Adipocyte (in vitro differentiated cells): ENCODE data around the gene PROSER3.

ENCODE experiments used
- DNase-seq: peaks from one replicate; pipeline ENCODE4 v3.0.0-alpha.2; 2015; ENCODE audit warnings: low read depth
- H3K27me3 ChIP-seq: replicated peaks from 2 replicates; pipeline ENCODE4 v1.7.0; 2013; ENCODE audit warnings: mild to moderate bottlenecking, low read length, moderate library complexity; ENCODE audit not compliant: control insufficient read depth, insufficient read depth
- H3K36me3 ChIP-seq: 2 replicates; pipeline ENCODE4 v1.7.0; 2013; ENCODE audit warnings: low read length, mild to moderate bottlenecking, moderate library complexity; ENCODE audit not compliant: control insufficient read depth, insufficient read depth, severe bottlenecking
- H3K4me1 ChIP-seq: 2 replicates; pipeline ENCODE4 v1.7.0; 2013; ENCODE audit warnings: mild to moderate bottlenecking, low read length, moderate library complexity; ENCODE audit not compliant: control insufficient read depth, insufficient read depth
- H3K4me3 ChIP-seq: 2 replicates; pipeline ENCODE4 v1.7.0; 2013; ENCODE audit warnings: mild to moderate bottlenecking, low read length, moderate library complexity
- H3K9ac ChIP-seq: 2 replicates; pipeline ENCODE4 v1.7.0; 2013; ENCODE audit warnings: mild to moderate bottlenecking, low read length, moderate library complexity
- H3K9me3 ChIP-seq: 2 replicates; pipeline ENCODE4 v1.7.0; 2013; ENCODE audit warnings: mild to moderate bottlenecking, low read length, moderate library complexity; ENCODE audit not compliant: control insufficient read depth

The PROSER3 gene

DNA sequence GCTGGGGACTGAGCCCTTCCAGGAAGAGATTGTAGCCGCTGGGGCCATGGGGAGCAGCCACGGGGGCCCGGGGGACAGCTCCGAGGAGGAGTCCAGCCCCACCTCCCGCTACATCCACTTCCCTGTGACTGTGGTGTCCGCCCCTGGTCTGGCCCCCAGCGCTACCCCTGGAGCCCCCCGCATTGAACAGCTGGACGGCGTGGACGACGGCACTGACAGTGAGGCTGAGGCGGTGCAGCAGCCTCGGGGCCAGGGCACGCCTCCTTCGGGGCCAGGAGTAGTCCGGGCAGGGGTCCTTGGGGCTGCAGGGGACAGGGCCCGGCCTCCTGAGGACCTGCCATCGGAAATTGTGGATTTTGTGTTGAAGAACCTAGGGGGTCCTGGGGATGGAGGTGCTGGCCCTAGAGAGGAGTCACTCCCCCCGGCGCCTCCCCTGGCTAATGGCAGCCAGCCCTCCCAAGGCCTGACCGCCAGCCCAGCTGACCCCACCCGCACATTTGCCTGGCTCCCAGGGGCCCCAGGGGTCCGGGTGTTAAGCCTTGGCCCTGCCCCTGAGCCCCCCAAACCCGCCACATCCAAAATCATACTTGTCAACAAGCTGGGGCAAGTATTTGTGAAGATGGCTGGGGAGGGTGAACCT, 25.3 kb upstream of the PROSER3 start:
- no peaks in the 10 kb centered on the region for H3K9me3 ChIP-seq
- no peak for DNase-seq

DNA sequence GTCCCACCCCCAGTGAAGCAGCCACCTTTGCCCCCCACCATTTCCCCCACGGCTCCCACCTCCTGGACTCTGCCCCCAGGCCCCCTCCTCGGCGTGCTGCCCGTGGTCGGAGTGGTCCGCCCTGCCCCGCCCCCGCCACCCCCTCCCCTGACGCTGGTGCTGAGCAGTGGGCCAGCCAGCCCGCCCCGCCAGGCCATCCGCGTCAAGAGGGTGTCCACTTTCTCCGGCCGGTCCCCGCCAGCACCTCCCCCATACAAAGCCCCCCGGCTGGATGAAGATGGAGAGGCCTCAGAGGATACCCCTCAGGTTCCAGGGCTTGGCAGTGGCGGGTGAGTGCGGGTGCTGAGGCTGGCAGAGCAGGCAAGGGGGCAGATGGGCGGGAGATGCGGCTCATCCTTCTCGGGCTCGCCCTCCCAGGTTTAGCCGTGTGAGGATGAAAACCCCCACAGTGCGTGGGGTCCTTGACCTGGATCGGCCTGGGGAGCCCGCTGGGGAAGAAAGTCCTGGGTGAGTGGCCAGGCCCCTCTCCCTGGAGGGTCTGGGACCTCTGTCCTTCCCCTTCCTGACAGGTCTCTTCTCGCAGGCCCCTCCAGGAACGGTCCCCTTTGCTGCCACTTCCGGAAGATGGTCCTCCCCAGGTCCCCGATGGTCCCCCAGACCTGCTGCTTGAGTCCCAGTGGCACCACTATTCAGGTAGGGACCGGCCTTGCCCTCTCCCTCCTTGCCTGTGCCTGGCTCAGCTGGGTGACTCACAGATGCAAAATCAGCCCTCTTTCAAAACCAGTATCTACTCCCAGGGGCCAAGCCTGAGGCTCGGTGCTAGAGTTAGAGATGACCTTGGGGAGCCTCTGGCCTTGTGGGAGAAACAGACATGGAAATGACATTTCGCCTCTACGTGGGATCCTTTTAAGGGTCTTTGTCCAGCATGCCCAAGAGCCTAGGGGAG, 24.5 kb upstream of the PROSER3 start:
- H3K4me3 ChIP-seq = no peak overlapping the region
- DNase-seq = no peak
- no peak overlapping the region for H3K9ac ChIP-seq
- peaks cover 8% of the 10 kb centered on the region for H3K4me1 ChIP-seq
- H3K9me3 ChIP-seq = no peaks in the 10 kb centered on the region
- H3K36me3 ChIP-seq = peaks cover 82% of the 10 kb centered on the region
- no peaks in the 10 kb centered on the region for H3K27me3 ChIP-seq

More for the DNA sequence above, 25.3 kb upstream of the PROSER3 start:
- Histone ChIP-seq H3K9ac (no peak overlapping the region), H3K27me3 (no peaks in the 10 kb centered on the region), H3K4me1 (peaks cover 8% of the 10 kb centered on the region), H3K4me3 (no peak overlapping the region), H3K36me3 (peaks cover 82% of the 10 kb centered on the region)

- Histone ChIP-seq H3K9me3 (no peaks in the 10 kb centered on the region), H3K27me3 (no peaks in the 10 kb centered on the region), H3K36me3 (peaks cover 79% of the 10 kb centered on the region), H3K4me3 (no peak overlapping the region), H3K9ac (no peak overlapping the region), H3K4me1 (peaks cover 14% of the 10 kb centered on the region)
- no peak for DNase-seq
These were observed 23.7 kb upstream of the PROSER3 start for GRCh38 chr19:35734273-35734672.

- no peaks in the 10 kb centered on the region for H3K9me3 ChIP-seq
- no peaks in the 10 kb centered on the region for H3K27me3 ChIP-seq
- no peak overlapping the region for H3K9ac ChIP-seq
- H3K4me3 ChIP-seq = no peak overlapping the region
- peaks cover 73% of the 10 kb centered on the region for H3K36me3 ChIP-seq
- no peak for DNase-seq
- peaks cover 19% of the 10 kb centered on the region for H3K4me1 ChIP-seq
These were observed 23.1 kb upstream of the PROSER3 start for GRCh38 chr19:35734889-35735288.

- no peak overlapping the region for H3K4me3 ChIP-seq
- no peaks in the 10 kb centered on the region for H3K27me3 ChIP-seq
- H3K9me3 ChIP-seq = no peaks in the 10 kb centered on the region
- H3K9ac ChIP-seq = no peak overlapping the region
- no peak for DNase-seq
- peaks cover 50% of the 10 kb centered on the region for H3K36me3 ChIP-seq
- H3K4me1 ChIP-seq = peaks cover 29% of the 10 kb centered on the region
These were observed 20.8 kb upstream of the PROSER3 start for GRCh38 chr19:35736913-35737886.

DNA sequence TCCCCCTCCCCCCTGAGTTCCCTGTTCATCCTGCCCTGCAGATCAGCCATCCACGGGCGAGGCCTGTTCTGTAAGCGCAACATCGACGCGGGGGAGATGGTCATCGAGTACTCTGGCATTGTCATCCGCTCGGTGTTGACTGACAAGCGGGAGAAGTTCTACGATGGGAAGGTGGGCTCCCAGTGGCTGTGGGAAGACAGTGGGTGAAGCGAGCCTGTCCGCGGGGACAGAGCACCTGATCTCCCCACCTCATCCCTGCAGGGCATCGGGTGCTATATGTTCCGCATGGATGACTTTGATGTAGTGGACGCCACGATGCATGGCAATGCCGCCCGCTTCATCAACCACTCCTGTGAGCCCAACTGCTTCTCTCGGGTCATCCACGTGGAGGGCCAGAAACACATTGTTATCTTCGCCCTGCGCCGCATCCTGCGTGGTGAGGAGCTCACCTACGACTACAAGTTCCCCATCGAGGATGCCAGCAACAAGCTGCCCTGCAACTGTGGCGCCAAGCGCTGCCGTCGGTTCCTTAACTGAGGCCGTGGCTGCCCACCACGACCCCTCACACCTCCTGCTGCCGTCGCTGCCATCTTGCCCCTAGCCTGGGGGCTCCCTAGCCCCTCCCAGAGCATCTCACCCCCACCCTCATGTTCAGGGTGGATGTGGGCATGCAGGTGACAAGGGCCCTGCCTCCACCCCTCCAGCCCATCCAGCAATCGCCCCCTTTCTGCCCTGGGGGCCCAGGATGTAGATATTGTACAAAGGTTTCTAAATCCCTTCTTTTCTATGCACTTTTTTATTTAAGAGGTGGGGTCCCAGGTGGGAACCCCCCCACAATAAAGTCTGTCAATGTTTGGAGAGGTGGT, 19.7 kb upstream of the PROSER3 start:
- H3K27me3 ChIP-seq = no peaks in the 10 kb centered on the region
- no peak for DNase-seq
- H3K36me3 ChIP-seq = peaks cover 52% of the 10 kb centered on the region
- no peaks in the 10 kb centered on the region for H3K9me3 ChIP-seq
- no peak overlapping the region for H3K4me3 ChIP-seq
- H3K4me1 ChIP-seq = peaks cover 29% of the 10 kb centered on the region
- H3K9ac ChIP-seq = no peak overlapping the region

DNA sequence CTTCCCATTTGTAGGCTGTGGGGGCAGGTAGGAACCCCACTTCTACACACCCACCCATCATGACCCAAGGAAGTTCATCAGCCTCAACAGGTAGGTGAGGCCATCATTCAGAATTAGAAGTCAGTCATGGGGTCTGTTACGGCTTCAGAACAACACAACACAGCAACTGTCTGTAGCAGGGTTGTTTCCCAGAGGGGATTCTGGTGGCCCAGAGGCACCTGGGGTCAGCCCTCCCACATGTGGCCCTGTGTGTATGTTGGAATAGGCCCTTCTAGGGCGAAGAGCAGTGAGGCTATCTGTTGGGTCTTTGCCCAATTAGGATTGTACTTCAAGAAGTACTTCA, 19.1 kb upstream of the PROSER3 start:
- no peaks in the 10 kb centered on the region for H3K27me3 ChIP-seq
- H3K4me3 ChIP-seq = no peak overlapping the region
- H3K4me1 ChIP-seq = peaks cover 24% of the 10 kb centered on the region
- DNase-seq = no peak
- H3K9ac ChIP-seq = no peak overlapping the region
- H3K9me3 ChIP-seq = no peaks in the 10 kb centered on the region
- H3K36me3 ChIP-seq = peaks cover 49% of the 10 kb centered on the region

GRCh38 chr19:35739275-35740107, 18.5 kb upstream of the PROSER3 start:
- Histone ChIP-seq H3K9me3 (no peaks in the 10 kb centered on the region), H3K9ac (peak overlapping the region; percentile 81), H3K4me3 (peak overlapping the region; percentile 80), H3K27me3 (no peaks in the 10 kb centered on the region), H3K4me1 (peaks cover 26% of the 10 kb centered on the region), H3K36me3 (peaks cover 43% of the 10 kb centered on the region)
- DNase-seq = no peak

DNA sequence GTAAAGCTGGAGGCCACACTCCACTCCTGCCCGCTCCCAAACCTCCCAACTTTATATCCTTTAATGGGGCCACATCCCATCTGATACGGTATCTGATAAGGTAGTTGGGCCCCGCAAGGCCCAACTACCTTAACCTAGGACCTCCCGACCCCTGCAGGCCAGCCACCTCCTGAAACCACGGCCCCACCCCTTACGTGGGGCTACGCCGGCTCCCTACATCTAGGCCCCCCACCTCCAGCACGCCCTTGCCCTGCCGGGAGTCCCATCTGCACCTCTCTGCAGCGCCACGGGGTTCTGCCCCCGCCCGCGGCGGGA, 17.9 kb upstream of the PROSER3 start:
- H3K4me1 ChIP-seq = peaks cover 28% of the 10 kb centered on the region
- no peaks in the 10 kb centered on the region for H3K27me3 ChIP-seq
- no peak for DNase-seq
- H3K36me3 ChIP-seq = peaks cover 38% of the 10 kb centered on the region
- H3K9me3 ChIP-seq = no peaks in the 10 kb centered on the region
- H3K4me3 ChIP-seq = peak overlapping the region; percentile 80
- H3K9ac ChIP-seq = peak overlapping the region; percentile 81
